Activated CD8-positive, alpha-beta memory T cell treated with anti-CD3 and anti-CD28 coated beads, Interleukin-2, amount 50 U/mL, for 24 hours (primary cell): Measurements from ENCODE around the gene PEMT.
"Not testable (repeated sequence)": the region's sequence is repeated elsewhere in the genome, so short reads cannot be mapped to it uniquely, and the experiment has no call there.

Experiments used
- DNase-seq: peaks from one replicate; pipeline ENCODE4 v3.0.0-alpha.2; 2020; ENCODE audit errors: extremely low read depth

The PEMT gene

GRCh38 chr17:17487998-17488397 lies 103.5 kb downstream of the PEMT start:
- DNase-seq: no peak

- not testable (repeated sequence) for DNase-seq
Measured at GRCh38 chr17:17486416-17486815, 105.1 kb downstream of the PEMT start.

- DNase-seq: no peak
Measured at GRCh38 chr17:17485420-17485819, 106.1 kb downstream of the PEMT start.

DNA sequence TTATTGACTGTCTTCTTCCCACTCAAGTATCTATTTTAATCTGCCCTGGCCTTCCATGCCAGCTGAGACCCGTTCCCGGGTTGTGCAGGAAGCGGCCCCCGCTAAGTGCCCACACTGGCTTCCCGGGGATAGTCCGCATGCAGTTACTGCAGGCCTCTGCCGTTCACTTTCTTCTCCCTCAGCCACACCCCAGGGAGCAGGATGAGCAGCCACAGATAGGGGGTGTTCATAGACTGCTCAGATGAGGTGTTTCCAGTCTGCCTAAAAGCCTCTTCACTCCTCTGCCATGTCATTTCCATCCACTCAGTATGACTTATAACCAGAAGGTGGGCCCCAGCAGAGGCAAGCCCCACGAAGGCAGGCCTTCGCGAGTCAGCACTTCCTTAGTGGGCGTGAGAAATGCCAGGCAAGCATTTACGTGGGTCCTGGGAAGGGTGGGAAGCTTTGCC lies 107.0 kb downstream of the PEMT start:
- no peak for DNase-seq

DNA sequence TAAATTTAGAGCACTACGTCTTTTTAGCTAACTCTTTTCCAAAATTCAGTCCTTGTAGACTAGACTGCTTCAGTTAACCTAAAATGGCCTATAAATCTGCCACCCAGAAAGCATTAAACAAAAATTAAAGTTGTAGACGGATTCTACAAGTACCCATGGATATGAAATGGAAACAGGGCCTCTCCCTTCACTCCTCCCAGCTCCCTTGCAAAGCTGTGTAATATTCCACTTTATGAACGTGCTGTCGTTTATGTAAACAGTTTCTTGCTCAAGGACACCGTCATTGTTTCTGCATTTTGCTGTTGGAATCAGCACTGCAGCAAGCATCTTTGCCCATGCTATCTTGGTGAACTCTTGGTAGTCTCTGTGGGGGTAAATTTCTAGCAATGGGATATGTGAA lies 109.6 kb downstream of the PEMT start:
- no peak for DNase-seq

GRCh38 chr17:17480593-17481148 lies 110.8 kb downstream of the PEMT start:
- DNase-seq: no peak

- no peak for DNase-seq
Measured at GRCh38 chr17:17479209-17479608, 112.3 kb downstream of the PEMT start.

- DNase-seq: peak; percentile 80
Measured at GRCh38 chr17:17476865-17477467, 114.5 kb downstream of the PEMT start, which contains the start of gene MED9. TSS of gene MED9 (plus strand) at chr17:17477000. CDS start at chr17:17477042, 42 bp downstream.

DNA sequence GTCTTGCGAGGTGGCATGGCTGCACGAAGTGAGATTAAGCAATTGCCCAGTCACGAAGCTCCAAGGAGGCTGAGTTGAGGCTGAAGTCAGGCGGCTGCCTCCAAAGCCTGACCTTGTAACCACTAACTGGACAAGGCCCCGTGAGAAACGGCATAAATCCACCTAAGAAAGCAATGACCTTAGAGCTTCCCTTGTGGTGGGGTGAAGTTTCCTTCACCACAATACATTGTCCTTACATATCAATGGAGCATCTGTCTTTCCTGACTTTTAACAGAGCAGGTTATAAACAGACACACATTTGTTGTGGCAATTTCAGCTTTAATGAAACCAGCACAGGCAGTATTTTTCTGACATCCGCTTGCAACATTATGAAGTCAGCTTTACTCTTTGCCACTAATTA lies 117.2 kb downstream of the PEMT start:
- no peak for DNase-seq

- no peak for DNase-seq
Measured at GRCh38 chr17:17472333-17472920, 119.1 kb downstream of the PEMT start.

- DNase-seq: no peak
Measured at GRCh38 chr17:17469996-17470395, 121.5 kb downstream of the PEMT start.

- no peak for DNase-seq
Measured at GRCh38 chr17:17469358-17469757, 122.2 kb downstream of the PEMT start.

DNA sequence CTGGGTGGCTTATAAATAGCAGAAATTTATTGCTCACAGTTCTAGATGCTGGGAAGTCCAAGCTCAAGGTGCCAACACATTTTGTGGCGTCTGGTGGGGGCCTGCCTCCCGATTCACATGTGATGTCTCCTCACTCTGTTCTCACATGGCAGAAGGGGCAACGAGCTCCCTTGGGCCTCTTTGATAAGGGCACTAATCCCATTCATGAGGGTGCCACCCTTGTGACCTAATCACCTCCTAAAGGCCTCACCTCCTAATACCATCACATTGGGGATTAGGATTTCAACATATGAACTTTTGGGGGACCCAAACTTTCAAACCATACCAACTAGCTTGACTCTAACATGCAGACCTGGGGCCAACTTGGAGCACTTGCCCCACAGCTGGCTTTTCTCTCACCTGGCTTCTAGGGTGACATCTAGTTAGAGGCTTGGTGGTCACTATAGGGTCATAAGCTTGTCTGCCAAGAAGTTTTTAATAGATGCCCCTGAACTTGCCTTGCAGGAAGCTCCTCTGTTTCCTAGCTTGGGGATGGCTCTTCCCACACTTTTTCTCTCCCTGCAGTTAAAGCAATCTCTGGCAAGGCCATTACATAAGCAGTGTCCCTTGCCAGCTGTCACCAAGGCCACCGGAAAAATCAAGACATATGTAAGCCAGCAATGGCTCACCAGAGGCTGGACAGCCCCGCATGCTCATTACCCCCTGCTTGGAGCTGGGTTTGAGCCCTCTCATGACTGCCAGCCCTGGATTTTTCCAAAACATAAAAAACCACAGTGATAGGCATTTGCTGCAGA lies 123.1 kb downstream of the PEMT start:
- no peak for DNase-seq

DNA sequence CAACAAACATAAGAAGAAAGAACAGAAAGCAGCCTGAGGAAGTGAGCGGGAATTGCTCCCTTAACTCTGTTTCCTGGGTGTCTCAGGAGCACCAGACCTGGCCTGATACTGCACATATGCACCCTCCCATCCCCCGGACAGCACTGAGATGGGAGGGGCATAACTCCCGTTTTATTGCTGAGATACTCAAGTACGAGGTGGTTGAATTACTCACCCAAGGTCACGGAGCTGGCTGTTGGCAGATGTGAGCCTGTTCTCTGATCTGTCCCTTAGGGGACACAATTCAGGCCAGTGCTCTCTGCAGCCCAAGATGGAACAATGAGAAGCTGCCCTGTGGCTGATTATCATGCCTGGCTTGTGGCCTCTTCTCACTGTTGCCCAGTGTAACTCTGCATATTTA lies 123.8 kb downstream of the PEMT start:
- no peak for DNase-seq

- DNase-seq: no peak
Measured at GRCh38 chr17:17467016-17467415, 124.5 kb downstream of the PEMT start.

- no peak for DNase-seq
Measured at GRCh38 chr17:17466511-17466910, 125.0 kb downstream of the PEMT start.

DNA sequence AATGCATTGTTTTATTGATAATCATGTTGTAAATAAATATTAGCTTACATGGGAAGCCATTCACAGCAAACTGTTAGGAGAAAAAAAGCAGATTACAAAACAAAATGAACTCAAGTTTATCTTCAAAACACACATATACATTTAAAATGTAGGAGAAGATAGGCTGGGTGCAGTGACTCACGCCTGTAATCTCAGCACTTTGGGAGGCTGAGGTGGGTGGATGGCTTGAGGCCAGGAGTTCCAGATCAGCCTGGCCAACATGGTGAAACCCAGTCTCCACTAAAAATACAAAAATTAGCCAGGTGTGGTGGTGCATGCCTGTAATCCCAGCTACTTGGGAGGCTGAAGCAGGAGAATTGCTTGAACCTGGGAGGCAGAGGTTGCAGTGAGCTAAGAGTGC lies 125.6 kb downstream of the PEMT start:
- not testable (repeated sequence) for DNase-seq

DNA sequence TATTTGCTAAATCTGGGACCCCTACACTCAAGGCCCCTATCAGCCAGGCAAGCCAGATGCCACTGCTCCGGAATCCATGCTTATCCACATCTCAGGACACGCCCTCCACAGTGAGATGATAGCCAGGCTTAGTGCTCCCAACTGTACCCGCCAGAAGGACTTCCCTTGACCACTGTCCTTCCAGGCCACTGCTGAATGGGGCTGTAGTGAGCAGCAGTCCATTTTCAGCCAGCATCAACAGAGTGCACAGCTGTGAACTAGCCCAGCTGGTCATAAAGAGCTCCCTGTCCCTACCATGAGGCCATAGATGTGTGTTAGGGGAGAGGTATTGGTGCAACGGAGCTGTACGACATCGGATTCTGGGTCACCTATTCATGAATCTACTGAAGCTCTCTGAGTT lies 127.7 kb downstream of the PEMT start:
- no peak for DNase-seq

DNA sequence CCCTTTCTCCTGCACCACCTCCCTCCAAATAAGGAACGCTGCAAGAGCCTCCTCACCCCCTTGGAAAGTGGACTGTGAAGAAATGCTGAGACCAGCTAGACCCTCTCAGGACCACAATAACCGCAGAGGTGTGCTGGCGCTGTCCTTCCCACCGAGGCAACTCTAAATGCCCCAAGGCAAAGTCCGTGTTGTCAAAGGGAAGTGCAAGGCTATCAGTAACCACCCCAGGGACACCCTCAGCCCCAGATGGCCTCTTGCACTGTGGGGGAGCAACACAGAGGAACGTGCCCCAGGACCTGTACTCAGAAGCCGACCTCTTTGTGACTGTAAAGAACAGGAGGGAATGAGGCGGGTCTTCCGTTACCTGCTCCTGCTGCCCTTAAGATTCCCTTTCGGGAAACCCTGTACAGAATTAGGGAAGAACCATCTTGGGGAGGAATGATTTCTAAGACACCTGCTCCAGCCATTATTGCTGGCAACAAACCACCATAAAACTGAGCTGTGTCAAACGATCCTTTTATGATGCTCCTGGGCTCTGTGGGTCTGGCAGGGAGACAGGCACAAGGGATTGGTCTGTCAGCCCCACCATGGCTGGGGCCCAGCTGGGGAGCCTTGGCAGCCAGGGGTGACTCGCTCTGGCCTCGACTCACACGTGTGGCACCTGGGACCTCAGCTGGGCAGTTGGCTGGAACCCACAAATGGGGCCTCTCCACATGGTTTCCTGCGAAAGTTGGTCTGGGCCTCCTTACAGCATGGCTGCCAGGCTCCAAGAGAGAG lies 129.3 kb downstream of the PEMT start:
- DNase-seq: no peak

- DNase-seq: no peak
Measured at GRCh38 chr17:17460038-17460437, 131.5 kb downstream of the PEMT start.

DNA sequence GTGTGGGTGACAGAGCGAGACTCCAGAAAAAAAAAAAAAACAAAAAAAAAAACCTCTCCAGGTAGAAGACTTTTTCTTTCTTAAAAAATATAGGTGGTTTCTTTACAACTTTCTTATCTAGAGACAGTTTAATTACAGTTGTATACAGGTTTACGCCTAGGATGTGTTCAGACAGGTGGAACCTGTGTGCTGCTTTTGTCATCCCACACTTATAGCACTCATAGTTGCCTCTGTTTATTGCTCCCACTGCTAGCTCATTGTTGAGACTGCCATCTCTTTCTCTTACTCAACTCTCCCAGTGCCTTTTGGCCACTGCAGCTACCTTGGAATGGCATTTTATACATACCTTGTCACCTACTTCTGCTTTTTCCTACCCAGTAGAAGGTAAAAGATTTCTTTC lies 133.8 kb downstream of the PEMT start:
- DNase-seq: no peak

- DNase-seq: no peak
Measured at GRCh38 chr17:17456251-17456650, 135.3 kb downstream of the PEMT start.
